Measurements from ENCODE around the gene TBK1. TPM values are rescaled to one million over a fixed set of nuclear protein-coding genes. Genes with fewer than 3 reads are reported as not detected.

Gene TBK1
- total RNA-seq, 3 donors from 2014 or later (not counting 1 experiment from before 2014, with no cell fraction given) = 48.4 to 57.1 (median 48.8) TPM

GRCh38 chr12:64457923-64458322 lies 6.0 kb downstream of the TBK1 start:
- no peaks in the 10 kb centered on the region for H3K27me3 ChIP-seq (ENCODE audit: control insufficient read depth, insufficient read depth, low read length)
- intact Hi-C loops (cut with micrococcal nuclease) = loop anchor here (10.0 kb wide), 1 partner anchor 217 kb away; no protein-coding TSS in a partner anchor
- H3K4me1 ChIP-seq (ENCODE audit: control insufficient read depth, insufficient read depth, low read length) = peaks cover 10% of the 10 kb centered on the region
- no peak overlapping the region for H3K4me3 ChIP-seq (ENCODE audit: low read length)
- Mint-ChIP-seq H3K27ac (peak overlapping the region; percentile 93 to 97), H3K9me3 (no peaks in the 10 kb centered on the region), H3K4me1 (peaks cover 40 to 43% of the 10 kb centered on the region in 2 donors), H3K4me3 (peak overlapping the region; percentile 32), H3K36me3 (no peaks in the 10 kb centered on the region), H3K27me3 (ENCODE audit: low read depth in 2 of 2) (no peaks in the 10 kb centered on the region)
- H3K9me3 ChIP-seq (ENCODE audit: control insufficient read depth, insufficient read depth, low read length) = no peaks in the 10 kb centered on the region
- DNase-seq (no peak), ATAC-seq (no peak)
- H3K27ac ChIP-seq (ENCODE audit: low read length) = peak overlapping the region; percentile 14
- peaks cover 14% of the 10 kb centered on the region for H3K36me3 ChIP-seq (ENCODE audit: control insufficient read depth, insufficient read depth, low read length)
- WGBS (ENCODE audit: insufficient coverage) = 84% methylated on average over 3 of the region's 4 CpGs
- TF ChIP-seq CTCF (IDR thresholded peaks at IDR 0.05) = no peak

GRCh38 chr12:64459394-64459891 lies 7.5 kb downstream of the TBK1 start:
- Histone ChIP-seq H3K9me3 (ENCODE audit: control insufficient read depth, insufficient read depth, low read length) (no peaks in the 10 kb centered on the region), H3K4me1 (ENCODE audit: control insufficient read depth, insufficient read depth, low read length) (peaks cover 10% of the 10 kb centered on the region), H3K36me3 (ENCODE audit: control insufficient read depth, insufficient read depth, low read length) (peaks cover 21% of the 10 kb centered on the region), H3K4me3 (ENCODE audit: low read length) (peak overlapping the region; percentile 33), H3K27me3 (ENCODE audit: control insufficient read depth, insufficient read depth, low read length) (no peaks in the 10 kb centered on the region), H3K27ac (ENCODE audit: low read length) (peak overlapping the region; percentile 89)
- H3K27ac Mint-ChIP-seq = peak overlapping the region; percentile 93 to 97
- peak overlapping the region; percentile 78 for H3K4me3 Mint-ChIP-seq
- intact Hi-C loops (cut with micrococcal nuclease) = loop anchor here (10.0 kb wide), 1 partner anchor 215 kb away; no protein-coding TSS in a partner anchor
- TF ChIP-seq CTCF (IDR thresholded peaks at IDR 0.05) = no peak
- H3K4me1 Mint-ChIP-seq = peaks cover 32 to 33% of the 10 kb centered on the region in 2 donors
- H3K27me3 Mint-ChIP-seq (ENCODE audit: low read depth in 2 of 2) = no peaks in the 10 kb centered on the region
- no peaks in the 10 kb centered on the region for H3K9me3 Mint-ChIP-seq
- WGBS (ENCODE audit: insufficient coverage) = no CpG with 5 or more reads among the region's 3 CpGs
- H3K36me3 Mint-ChIP-seq = peaks cover 1% of the 10 kb centered on the region
- DNase-seq (peak in 1 of 2 donors; percentile 61), ATAC-seq (peak; percentile 61 to 84 (median 75))

GRCh38 chr12:64461634-64462414 lies 9.9 kb downstream of the TBK1 start:
- Histone ChIP-seq H3K27me3 (ENCODE audit: control insufficient read depth, insufficient read depth, low read length) (no peaks in the 10 kb centered on the region), H3K36me3 (ENCODE audit: control insufficient read depth, insufficient read depth, low read length) (peaks cover 42% of the 10 kb centered on the region), H3K27ac (ENCODE audit: low read length) (no peak overlapping the region), H3K9me3 (ENCODE audit: control insufficient read depth, insufficient read depth, low read length) (no peaks in the 10 kb centered on the region), H3K4me1 (ENCODE audit: control insufficient read depth, insufficient read depth, low read length) (peaks cover 7% of the 10 kb centered on the region), H3K4me3 (ENCODE audit: low read length) (no peak overlapping the region)
- ATAC-seq (no peak), DNase-seq (no peak)
- no peaks in the 10 kb centered on the region for H3K27me3 Mint-ChIP-seq (ENCODE audit: low read depth in 2 of 2)
- H3K4me3 Mint-ChIP-seq = no peak overlapping the region
- H3K4me1 Mint-ChIP-seq = peaks cover 25 to 26% of the 10 kb centered on the region in 2 donors
- peak overlapping the region in 1 of 2 donors; percentile 63 for H3K27ac Mint-ChIP-seq
- H3K9me3 Mint-ChIP-seq = no peaks in the 10 kb centered on the region
- WGBS (ENCODE audit: insufficient coverage) = 85% methylated on average over 1 of the region's 2 CpGs
- peaks cover 12% of the 10 kb centered on the region for H3K36me3 Mint-ChIP-seq
- intact Hi-C loops (cut with micrococcal nuclease) = no loop called here
- no peak for TF ChIP-seq CTCF (IDR thresholded peaks at IDR 0.05)

Data from natural killer cell (primary cell).